ENCODE measurements around the gene PLAAT2. TPM values are rescaled to one million over a fixed set of nuclear protein-coding genes. Genes with fewer than 3 reads are reported as not detected.
A peak's percentile ranks its signal among the peaks of the same experiment; 100 is the strongest.

The PLAAT2 gene
- total and polyA plus RNA-seq, 2 experiments from 2014 or later: not detected

DNA sequence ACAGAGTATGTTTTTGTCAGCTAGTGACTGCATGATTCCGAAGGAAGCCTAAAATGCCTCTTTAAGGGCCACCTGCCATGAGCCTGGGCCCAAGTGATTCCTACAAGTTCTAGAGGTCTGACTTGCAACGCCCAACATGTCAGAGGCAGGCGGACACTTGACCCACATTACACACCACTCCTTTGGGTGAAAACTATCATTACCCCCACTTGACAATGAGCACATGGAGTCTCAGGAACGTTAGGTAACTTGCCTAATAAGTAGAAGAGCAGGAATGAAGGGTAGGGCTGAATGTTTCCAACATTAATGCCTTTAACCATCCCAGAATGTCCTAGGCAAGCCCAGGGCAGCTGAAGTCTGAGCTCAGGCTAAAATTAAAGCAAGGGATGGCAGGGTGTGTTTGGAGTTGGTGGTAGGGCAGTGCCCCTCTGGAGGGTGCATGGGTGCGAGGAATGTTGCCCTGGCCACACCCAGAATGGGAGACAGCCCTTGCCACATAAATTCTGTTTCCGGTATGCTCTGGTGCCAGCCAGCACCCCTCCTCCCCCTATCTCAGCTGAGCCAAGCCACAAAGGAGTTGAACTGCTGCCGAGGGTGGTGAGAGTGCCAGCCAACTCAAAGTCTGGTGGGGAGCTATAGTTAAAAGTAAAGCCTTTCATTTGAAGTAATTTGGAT lies 2.5 kb downstream of the PLAAT2 start:
- Histone ChIP-seq H3K36me3 (no peaks in the 10 kb centered on the region), H3K9me3 (ENCODE audit: low read depth) (no peaks in the 10 kb centered on the region), H3K27me3 (no peaks in the 10 kb centered on the region), H3K4me3 (no peak overlapping the region), H3K27ac (no peak overlapping the region), H3K4me1 (ENCODE audit: low read depth) (no peaks in the 10 kb centered on the region)
- no peak for DNase-seq (ENCODE audit: low read depth in 1 of 2, low spot score in 1 of 2)
- TF ChIP-seq CTCF (IDR thresholded peaks at IDR 0.05; ENCODE audit: low read depth, low read length): no peak

- H3K9me3 ChIP-seq (ENCODE audit: low read depth): no peaks in the 10 kb centered on the region
- DNase-seq (ENCODE audit: low read depth in 1 of 2, low spot score in 1 of 2): no peak
- TF ChIP-seq CTCF (IDR thresholded peaks at IDR 0.05; ENCODE audit: low read depth, low read length): no peak
- no peak overlapping the region for H3K27ac ChIP-seq
- no peak overlapping the region for H3K4me3 ChIP-seq
- no peaks in the 10 kb centered on the region for H3K27me3 ChIP-seq
- H3K36me3 ChIP-seq: no peaks in the 10 kb centered on the region
- H3K4me1 ChIP-seq (ENCODE audit: low read depth): peaks cover 9% of the 10 kb centered on the region
Observed at GRCh38 chr11:63558459-63559157, 4.6 kb downstream of the PLAAT2 start.

GRCh38 chr11:63557570-63557969 lies 5.6 kb downstream of the PLAAT2 start:
- DNase-seq (ENCODE audit: low read depth in 1 of 2, low spot score in 1 of 2): no peak
- Histone ChIP-seq H3K27me3 (no peaks in the 10 kb centered on the region), H3K9me3 (ENCODE audit: low read depth) (no peaks in the 10 kb centered on the region), H3K27ac (no peak overlapping the region), H3K4me1 (ENCODE audit: low read depth) (peaks cover 9% of the 10 kb centered on the region), H3K36me3 (no peaks in the 10 kb centered on the region), H3K4me3 (no peak overlapping the region)
- TF ChIP-seq CTCF (IDR thresholded peaks at IDR 0.05; ENCODE audit: low read depth, low read length): no peak

GRCh38 chr11:63556404-63557013 lies 6.7 kb downstream of the PLAAT2 start:
- no peaks in the 10 kb centered on the region for H3K27me3 ChIP-seq
- no peak for DNase-seq (ENCODE audit: low read depth in 1 of 2, low spot score in 1 of 2)
- TF ChIP-seq CTCF (IDR thresholded peaks at IDR 0.05; ENCODE audit: low read depth, low read length): no peak
- H3K27ac ChIP-seq: no peak overlapping the region
- no peak overlapping the region for H3K4me3 ChIP-seq
- H3K9me3 ChIP-seq (ENCODE audit: low read depth): no peaks in the 10 kb centered on the region
- peaks cover 9% of the 10 kb centered on the region for H3K4me1 ChIP-seq (ENCODE audit: low read depth)
- H3K36me3 ChIP-seq: no peaks in the 10 kb centered on the region

- H3K4me1 ChIP-seq (ENCODE audit: low read depth): peaks cover 9% of the 10 kb centered on the region
- no peaks in the 10 kb centered on the region for H3K36me3 ChIP-seq
- no peak for TF ChIP-seq CTCF (IDR thresholded peaks at IDR 0.05; ENCODE audit: low read depth, low read length)
- H3K27ac ChIP-seq: peak overlapping the region; percentile 58
- no peaks in the 10 kb centered on the region for H3K27me3 ChIP-seq
- DNase-seq (ENCODE audit: low read depth in 1 of 2, low spot score in 1 of 2): peak in 1 of 2 donors; percentile 20
- no peaks in the 10 kb centered on the region for H3K9me3 ChIP-seq (ENCODE audit: low read depth)
- no peak overlapping the region for H3K4me3 ChIP-seq
Observed at GRCh38 chr11:63554877-63555223, 8.3 kb downstream of the PLAAT2 start.

Data from cardiac muscle cell (in vitro differentiated cells and primary cell).